HepG2 (cell line): Measurements from ENCODE around the gene TTLL12. TPM values are rescaled to one million over a fixed set of nuclear protein-coding genes. Genes with fewer than 3 reads are reported as not detected.

Experiments
- ATAC-seq: fragments of 200-7000 bp; cut with Tn5 transposase; 3 replicates; pipeline ENCODE4 v1.9.1; 2020; ENCODE audit warnings: mild to moderate bottlenecking, moderate library complexity
- BruUV-seq: library from RNA; stranded (reverse); fragments of 400-500 nt; replicated peaks from 2 replicates; lab custom pipeline; 2021; lab: Mats Ljungman, UMichigan
- CTCF ChIA-PET: fragments of 300-600 bp; formaldehyde crosslinking; extraction: SDS; loops from one replicate; lab custom pipeline; 2021; ENCODE audit warnings: low total read pairs, inconsistent platforms, low intra/inter-chr PET ratio; lab: Yijun Ruan, JAX
- POLR2A ChIA-PET: fragments of 350-600 bp; sonication (Branson Sonifier 250); formaldehyde crosslinking; loops from one replicate; lab custom pipeline; 2020; ENCODE audit warnings: antibody characterized with exemption, inconsistent platforms; lab: Yijun Ruan, JAX
- DNase-seq: peaks from one replicate; pipeline ENCODE4 v3.0.0-alpha.2; 2015; ENCODE audit warnings: low spot score
- FAIRE-seq: peaks from 3 replicates; lab custom pipeline; 2011; peaks lifted over from hg19 to GRCh38; lab: Jason Lieb, UNC
- H2AFZ ChIP-seq: one replicate; pipeline ENCODE4 v1.6.1; 2011; ENCODE audit warnings: low read length, inconsistent platforms
- H3K27ac ChIP-seq: fragments of 300-600 bp; 3 replicates; pipeline ENCODE4 v1.8.0; 2011; ENCODE audit warnings: mixed run types, mild to moderate bottlenecking, mixed read lengths, low read length, inconsistent platforms; ENCODE audit not compliant: insufficient read depth; ENCODE audit errors: extremely low read length
- H3K27me3 ChIP-seq, 2 experiments: fragments of 200-600 bp in 1 of 2; 2 replicates in 1 of 2; 3 replicates in 1 of 2; pipeline versions ENCODE4 v1.6.0 to v1.8.0; 2011; ENCODE audit warnings: low read length in 2 of 2, mild to moderate bottlenecking in 2 of 2, moderate library complexity in 2 of 2, inconsistent platforms in 1 of 2; ENCODE audit not compliant: insufficient read depth in 2 of 2, control insufficient read depth in 1 of 2
- H3K36me3 ChIP-seq, 2 experiments: fragments of 200-600 bp in 1 of 2; replicated peaks in 1 of 2; 2 replicates in 1 of 2; 3 replicates in 1 of 2; pipeline versions ENCODE4 v1.5.1 to v1.8.0; 2011; ENCODE audit warnings: low read length in 2 of 2, inconsistent platforms in 1 of 2; ENCODE audit not compliant: insufficient read depth in 2 of 2, control insufficient read depth in 1 of 2
- H3K4me1 ChIP-seq: 2 replicates; pipeline ENCODE4 v1.5.1; 2012; ENCODE audit warnings: low read length, inconsistent platforms; ENCODE audit not compliant: insufficient read depth
- H3K4me2 ChIP-seq: 2 replicates; pipeline ENCODE4 v1.6.0; 2011; ENCODE audit warnings: low read depth, low read length, inconsistent platforms
- H3K4me3 ChIP-seq, 3 experiments: fragments of 200-600 bp in 1 of 3; sonication (generic), shearing (Covaris generic) in 1 of 3; replicated peaks in 1 of 3; 2 replicates each; pipeline ENCODE4 v1.5.1; 2011 to 2016; ENCODE audit warnings: low read length in 3 of 3, inconsistent platforms in 2 of 3, low read depth in 2 of 3, mild to moderate bottlenecking in 2 of 3, control low read depth in 1 of 3, mixed read lengths in 1 of 3; ENCODE audit not compliant: insufficient read depth in 1 of 3
- H3K79me2 ChIP-seq: one replicate; pipeline ENCODE4 v1.6.1; 2011; ENCODE audit warnings: low read length, inconsistent platforms; ENCODE audit not compliant: insufficient read depth
- H3K9ac ChIP-seq: 2 replicates; pipeline ENCODE4 v1.6.0; 2011; ENCODE audit warnings: mild to moderate bottlenecking, low read depth, low read length, inconsistent platforms; ENCODE audit not compliant: insufficient read depth
- H3K9me3 ChIP-seq: 2 replicates; pipeline ENCODE4 v1.5.1; 2012; ENCODE audit warnings: mild to moderate bottlenecking, low read length
- H4K20me1 ChIP-seq: 2 replicates; pipeline ENCODE4 v1.6.0; 2011; ENCODE audit warnings: inconsistent platforms, mild to moderate bottlenecking, low read length, moderate library complexity; ENCODE audit not compliant: insufficient read depth
- AFF4 ChIP-seq: sonication (generic); formaldehyde crosslinking; IDR thresholded peaks from 2 replicates; pipeline ENCODE4 v1.4.0; 2020; ENCODE audit warnings: missing genetic modification reagents
- ARNT2 ChIP-seq: sonication (generic); formaldehyde crosslinking; IDR thresholded peaks from 2 replicates; pipeline ENCODE4 v1.8.0; 2022; ENCODE audit warnings: mild to moderate bottlenecking, low read depth, missing genetic modification reagents, moderate library complexity
- BATF2 ChIP-seq: sonication (generic); formaldehyde crosslinking; IDR thresholded peaks from 2 replicates; pipeline ENCODE4 v1.8.0; 2022; ENCODE audit warnings: mild to moderate bottlenecking, missing genetic modification reagents, moderate library complexity
- CBFB ChIP-seq: sonication (generic); formaldehyde crosslinking; IDR thresholded peaks from 2 replicates; pipeline ENCODE4 v1.4.0; 2020; ENCODE audit warnings: missing genetic modification reagents
- HOXA9 ChIP-seq: sonication (generic); formaldehyde crosslinking; IDR thresholded peaks from 2 replicates; pipeline ENCODE4 v1.8.1; 2022; ENCODE audit warnings: missing genetic modification reagents, mild to moderate bottlenecking, moderate library complexity, borderline replicate concordance
- ZBTB49 ChIP-seq: sonication (generic); formaldehyde crosslinking; IDR thresholded peaks from 2 replicates; pipeline ENCODE4 v1.4.0; 2020; ENCODE audit warnings: missing genetic modification reagents, borderline replicate concordance
- WGBS: methylation state at CpG from one replicate; pipeline ENCODE4 v1.1.6; 2017; ENCODE audit warnings: low lambda C conversion rate; 5-methylcytosine and 5-hydroxymethylcytosine counted together
- in situ Hi-C: cut with HindIII; loops from 2 replicates; pipeline ENCODE4 v1.10.0; 2017; ENCODE audit warnings: low pct_unique_long_range_greater_than_20kb; ENCODE audit not compliant: extremely low pct_ligation_motif_present
- intact Hi-C: fragments of 100-400 bp; cut with micrococcal nuclease; formaldehyde crosslinking; loops from one replicate; pipeline ENCODE4 v1.10.0; 2022; ENCODE audit not compliant: unreplicated experiment
- polyA plus RNA-seq, 8 experiments: library from polyadenylated mRNA; depleted of rRNA in 3 of 8; stranded (reverse) in 7 of 8; unstranded in 1 of 8; fragments of >200 nt; fragmentation: Illumina TruSeq in 4 of 8; extraction: Trizol in 4 of 8; gene quantifications; 2 replicates each; pipeline versions ENCODE4 v1.2.1 to v1.2.3, GENCODE V29; 2011 to 2016; ENCODE audit warnings: low read depth in 4 of 8, missing spikeins in 1 of 8, mixed read lengths in 1 of 8; ENCODE audit not compliant: insufficient read depth in 1 of 8
- total RNA-seq, 5 experiments: library from RNA; depleted of rRNA; stranded (reverse); fragments of >200 nt; fragmentation: Illumina TruSeq; extraction: Trizol; gene quantifications; 2 replicates each; pipeline ENCODE4 v1.2.3, GENCODE V29; 2016; ENCODE audit warnings: low read depth in 1 of 5

The TTLL12 gene
- total and polyA plus RNA-seq, 2 of the 13 experiments (the other 11 are each of a cell fraction or from before 2014, with no cell fraction given) = 11.9 to 38.1 TPM

- no peak for TF ChIP-seq AFF4 (CRISPR knock-in tag)
These were observed 21.1 kb upstream of the TTLL12 start (continued) for GRCh38 chr22:43207849-43208702.

GRCh38 chr22:43207386-43207785, 20.5 kb upstream of the TTLL12 start:
- H3K4me3 ChIP-seq = no peak overlapping the region
- ChIA-PET CTCF (no interaction called here), POLR2A (interaction anchor here (1.7 kb wide), 1 partner anchor 20 kb away, joined by 5 read pairs; the partner anchor contains the start of gene TTLL12)
- H3K9me3 ChIP-seq = no peaks in the 10 kb centered on the region
- WGBS = 41% methylated on average over 2 of the region's 13 CpGs
- no TSS peak for BruUV-seq
- no peak overlapping the region for H2AFZ ChIP-seq
- H3K27me3 ChIP-seq = peaks cover 9 to 53% of the 10 kb centered on the region in 2 experiments
- FAIRE-seq (no peak), DNase-seq (no peak), ATAC-seq (no peak)
- in situ Hi-C loops = no loop called here
- H3K79me2 ChIP-seq = no peaks in the 10 kb centered on the region
- H4K20me1 ChIP-seq = no peaks in the 10 kb centered on the region
- H3K9ac ChIP-seq = no peak overlapping the region
- no peak for TF ChIP-seq HOXA9 (CRISPR knock-in tag)
- TF ChIP-seq ZBTB49 (CRISPR knock-in tag) = no peak
- no peak for TF ChIP-seq ARNT2
- no peak for TF ChIP-seq CBFB (CRISPR knock-in tag)
- TF ChIP-seq BATF2 (CRISPR knock-in tag) = no peak
- intact Hi-C loops = no loop called here
- H3K27ac ChIP-seq = no peak overlapping the region
- H3K4me1 ChIP-seq = peaks cover 8% of the 10 kb centered on the region
- H3K4me2 ChIP-seq = no peak overlapping the region
- H3K36me3 ChIP-seq = no peaks in the 10 kb centered on the region
